Spleen (tissue), 11 donors: ENCODE measurements around the gene TMEM151A. TPM values are rescaled to one million over a fixed set of nuclear protein-coding genes. Genes with fewer than 3 reads are reported as not detected.
A peak's percentile ranks its signal among the peaks of the same experiment; 100 is the strongest.

Experiments used
- DNase-seq: peaks from one replicate; pipeline ENCODE4 v3.0.0-alpha.2; 2020
- H3K27ac ChIP-seq, 8 donors: fragments of 200-600 bp; sonication (generic) in 7 of 8; 1 replicate in 4 of 8; 2 replicates in 4 of 8; pipeline versions ENCODE4 v1.5.0 to v1.8.0; 2016 to 2021; ENCODE audit warnings: inconsistent platforms in 4 of 8, mild to moderate bottlenecking in 4 of 8, moderate library complexity in 1 of 8
- H3K27me3 ChIP-seq, 7 donors: fragments of 200-600 bp; sonication (generic) in 6 of 7; replicated peaks in 1 of 7; 1 replicate in 4 of 7; 2 replicates in 3 of 7; pipeline versions ENCODE4 v1.5.0 to v1.8.0; 2016 to 2021; ENCODE audit warnings: inconsistent platforms in 3 of 7, mild to moderate bottlenecking in 1 of 7
- H3K36me3 ChIP-seq, 6 donors: fragments of 200-600 bp; sonication (generic) in 5 of 6; 1 replicate in 4 of 6; 2 replicates in 2 of 6; pipeline versions ENCODE4 v1.5.0 to v1.8.0; 2016 to 2021; ENCODE audit warnings: inconsistent platforms in 2 of 6
- H3K4me1 ChIP-seq, 6 donors: fragments of 200-600 bp; sonication (generic) in 5 of 6; 1 replicate in 3 of 6; 2 replicates in 3 of 6; pipeline versions ENCODE4 v1.5.0 to v1.8.0; 2016 to 2021; ENCODE audit warnings: inconsistent platforms in 3 of 6
- H3K4me3 ChIP-seq, 8 donors: fragments of 200-600 bp; sonication (generic) in 7 of 8; 1 replicate in 4 of 8; 2 replicates in 4 of 8; pipeline versions ENCODE4 v1.5.0 to v1.8.0; 2016 to 2021; ENCODE audit warnings: inconsistent platforms in 4 of 8, mild to moderate bottlenecking in 4 of 8, moderate library complexity in 2 of 8
- H3K9me3 ChIP-seq, 8 donors: fragments of 200-600 bp; sonication (generic) in 7 of 8; 1 replicate in 4 of 8; 2 replicates in 4 of 8; pipeline versions ENCODE4 v1.5.0 to v1.8.0; 2016 to 2021; ENCODE audit warnings: inconsistent platforms in 4 of 8
- POLR2A ChIP-seq, 3 donors: fragments of 450-650 bp; IDR thresholded peaks; one replicate each; pipeline ENCODE4 v1.5.1; 2017; ENCODE audit warnings: antibody characterized with exemption in 3 of 3, mild to moderate bottlenecking in 1 of 3
- POLR2AphosphoS5 ChIP-seq, 3 donors: sonication (generic); formaldehyde crosslinking; IDR thresholded peaks; one replicate each; pipeline ENCODE4 v1.5.1; 2017; ENCODE audit warnings: antibody characterized with exemption in 3 of 3
- WGBS, 5 donors: extraction: QIAGEN DNeasy Blood & Tissue Kit in 3 of 5; methylation state at CpG; one replicate each; pipeline versions ENCODE4 v1.1.5 to v1.1.7; 2013 to 2018; 5-methylcytosine and 5-hydroxymethylcytosine counted together
- intact Hi-C: fragments of 100-400 bp; cut with DNase I; formaldehyde crosslinking; loops from one replicate; pipeline ENCODE4 v1.15.0; 2023; ENCODE audit warnings: low total_unique reads
- polyA plus RNA-seq, 3 donors: library from polyadenylated mRNA; stranded (reverse); fragments of 200-250 nt; gene quantifications; one replicate each; pipeline ENCODE4 v1.2.1, GENCODE V29; 2013
- total RNA-seq, 7 donors: library from RNA; depleted of rRNA in 3 of 7; stranded (reverse); fragments of >200 nt in 3 of 7; fragmentation: NEBNext Ultra II Directional in 4 of 7; extraction: Animal tissue kit (Norgen Biotek cat#: 25700) in 4 of 7; gene quantifications; one replicate each; pipeline versions ENCODE4 v1.1.0 to v1.2.1, GENCODE V29; 2016 to 2021
- TF ChIP-seq, protein P1 (sequence below), 11 experiments: fragments of 200-600 bp in 7 of 11; fragments of 450-650 bp in 4 of 11; sonication (generic) in 4 of 11; IDR thresholded peaks in 8 of 11; conservative IDR thresholded peaks in 3 of 11; 1 replicate in 7 of 11; 2 replicates in 4 of 11; pipeline versions ENCODE4 v1.4.0 to v1.8.0; 2016 to 2021; ENCODE audit warnings: antibody characterized with exemption in 11 of 11, inconsistent platforms in 4 of 11, mild to moderate bottlenecking in 1 of 11
- donor health status: healthy with polysubstance abuse.
- donor health status: DM: no; HTN: no; CAD: no; lungs with moderate emphysema.
- donor health status: DM: no; HTN: no; CAD: no.
- donor health status: Bipolar disorder and iron deficiency.
- donor health status: healthy.
- donor health status: DM: no; HTN: no; CAD: no.
- donor health status: DM: yes; HTN: yes; CAD: no.

Gene TMEM151A
- total and polyA plus RNA-seq, 10 donors: 0.02 to 0.34 (median 0.02) TPM; not detected in 7

DNA sequence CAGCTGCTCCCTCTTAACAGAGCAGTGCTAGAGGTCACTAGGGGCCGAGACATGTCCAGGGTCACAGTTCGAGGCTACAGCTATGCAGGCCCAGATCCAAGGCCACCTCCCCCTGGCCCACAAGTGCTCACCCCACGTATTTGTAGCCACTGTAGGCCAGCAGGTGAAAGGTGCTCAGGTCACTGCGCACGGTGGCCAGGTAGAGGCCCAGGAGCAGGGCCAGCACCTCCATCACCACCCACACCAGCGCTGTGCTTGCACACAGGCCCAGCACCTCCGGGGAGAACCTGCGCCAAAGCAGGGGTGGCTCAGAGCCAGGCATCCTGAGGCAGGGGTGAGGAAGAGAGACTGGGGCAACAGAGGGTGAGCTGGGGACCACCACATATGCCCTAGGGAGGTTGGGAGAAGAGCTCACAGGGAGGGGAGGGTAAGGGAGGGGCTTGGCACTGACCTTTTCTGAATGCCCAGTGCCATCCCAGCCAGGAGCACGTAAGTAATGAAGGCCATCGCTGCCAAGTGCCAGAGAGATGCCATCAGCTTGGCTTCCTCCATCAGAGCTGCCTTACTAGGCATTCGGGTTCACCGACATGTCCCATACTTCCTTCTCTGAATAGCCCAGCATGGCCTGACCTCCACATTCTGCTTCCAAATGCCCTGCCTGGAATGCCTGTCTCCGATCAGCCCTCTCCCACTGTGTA lies 6.3 kb upstream of the TMEM151A start:
- peaks cover 0 to 4% (median 0%) of the 10 kb centered on the region in 7 donors for H3K27me3 ChIP-seq
- DNase-seq: no peak
- no peak overlapping the region for H3K27ac ChIP-seq
- peaks cover 22 to 74% (median 45%) of the 10 kb centered on the region in 6 donors for H3K4me1 ChIP-seq
- H3K4me3 ChIP-seq: no peak overlapping the region
- peaks cover 0 to 27% (median 6%) of the 10 kb centered on the region in 6 donors for H3K36me3 ChIP-seq
- TF ChIP-seq, protein P1, sequence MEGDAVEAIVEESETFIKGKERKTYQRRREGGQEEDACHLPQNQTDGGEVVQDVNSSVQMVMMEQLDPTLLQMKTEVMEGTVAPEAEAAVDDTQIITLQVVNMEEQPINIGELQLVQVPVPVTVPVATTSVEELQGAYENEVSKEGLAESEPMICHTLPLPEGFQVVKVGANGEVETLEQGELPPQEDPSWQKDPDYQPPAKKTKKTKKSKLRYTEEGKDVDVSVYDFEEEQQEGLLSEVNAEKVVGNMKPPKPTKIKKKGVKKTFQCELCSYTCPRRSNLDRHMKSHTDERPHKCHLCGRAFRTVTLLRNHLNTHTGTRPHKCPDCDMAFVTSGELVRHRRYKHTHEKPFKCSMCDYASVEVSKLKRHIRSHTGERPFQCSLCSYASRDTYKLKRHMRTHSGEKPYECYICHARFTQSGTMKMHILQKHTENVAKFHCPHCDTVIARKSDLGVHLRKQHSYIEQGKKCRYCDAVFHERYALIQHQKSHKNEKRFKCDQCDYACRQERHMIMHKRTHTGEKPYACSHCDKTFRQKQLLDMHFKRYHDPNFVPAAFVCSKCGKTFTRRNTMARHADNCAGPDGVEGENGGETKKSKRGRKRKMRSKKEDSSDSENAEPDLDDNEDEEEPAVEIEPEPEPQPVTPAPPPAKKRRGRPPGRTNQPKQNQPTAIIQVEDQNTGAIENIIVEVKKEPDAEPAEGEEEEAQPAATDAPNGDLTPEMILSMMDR (IDR thresholded peaks at IDR 0.05 in 8 of 11, conservative IDR thresholded peaks at IDR 0.05 in 3 of 11): no peak
- TF ChIP-seq POLR2A (IDR thresholded peaks at IDR 0.05): no peak
- no peak for TF ChIP-seq POLR2AphosphoS5 (IDR thresholded peaks at IDR 0.05)
- H3K9me3 ChIP-seq: no peaks in the 10 kb centered on the region
- intact Hi-C loops: no loop called here
- WGBS, 5 donors: 89 to 96% (median 93%) methylated on average over 7 to 13 of the region's 13 CpGs

DNA sequence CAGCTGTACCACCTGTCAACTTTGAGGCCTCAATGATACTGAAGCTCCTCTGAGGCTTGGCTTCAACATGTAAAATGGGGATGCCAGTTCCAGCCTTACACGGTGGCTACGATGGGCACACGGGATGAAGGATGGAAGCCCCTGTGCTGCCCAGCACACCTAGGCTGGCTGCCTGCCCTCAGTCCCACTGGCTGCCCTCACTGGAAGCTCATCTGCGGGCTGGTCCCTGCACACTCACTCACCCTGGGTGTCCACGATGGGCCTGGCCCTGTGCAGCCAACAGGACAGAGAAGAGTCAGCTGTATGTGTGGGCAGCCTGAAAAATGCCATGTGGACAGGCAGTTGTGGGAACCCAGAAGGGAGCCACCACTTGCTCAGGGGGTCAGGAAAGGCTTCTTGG lies 5.0 kb upstream of the TMEM151A start:
- no peak overlapping the region for H3K27ac ChIP-seq
- 83 to 96% (median 88%) methylated on average over 5 of the region's 5 CpGs for WGBS, 5 donors
- TF ChIP-seq, protein P1 (IDR thresholded peaks at IDR 0.05 in 8 of 11, conservative IDR thresholded peaks at IDR 0.05 in 3 of 11): no peak
- no peak for TF ChIP-seq POLR2A (IDR thresholded peaks at IDR 0.05)
- no peak for TF ChIP-seq POLR2AphosphoS5 (IDR thresholded peaks at IDR 0.05)
- H3K27me3 ChIP-seq: peaks cover 0 to 17% (median 8%) of the 10 kb centered on the region in 7 donors
- H3K36me3 ChIP-seq: peaks cover 0 to 27% (median 6%) of the 10 kb centered on the region in 6 donors
- intact Hi-C loops: no loop called here
- H3K4me1 ChIP-seq: peaks cover 22 to 81% (median 50%) of the 10 kb centered on the region in 6 donors
- no peak overlapping the region for H3K4me3 ChIP-seq
- no peak for DNase-seq
- no peaks in the 10 kb centered on the region for H3K9me3 ChIP-seq

DNA sequence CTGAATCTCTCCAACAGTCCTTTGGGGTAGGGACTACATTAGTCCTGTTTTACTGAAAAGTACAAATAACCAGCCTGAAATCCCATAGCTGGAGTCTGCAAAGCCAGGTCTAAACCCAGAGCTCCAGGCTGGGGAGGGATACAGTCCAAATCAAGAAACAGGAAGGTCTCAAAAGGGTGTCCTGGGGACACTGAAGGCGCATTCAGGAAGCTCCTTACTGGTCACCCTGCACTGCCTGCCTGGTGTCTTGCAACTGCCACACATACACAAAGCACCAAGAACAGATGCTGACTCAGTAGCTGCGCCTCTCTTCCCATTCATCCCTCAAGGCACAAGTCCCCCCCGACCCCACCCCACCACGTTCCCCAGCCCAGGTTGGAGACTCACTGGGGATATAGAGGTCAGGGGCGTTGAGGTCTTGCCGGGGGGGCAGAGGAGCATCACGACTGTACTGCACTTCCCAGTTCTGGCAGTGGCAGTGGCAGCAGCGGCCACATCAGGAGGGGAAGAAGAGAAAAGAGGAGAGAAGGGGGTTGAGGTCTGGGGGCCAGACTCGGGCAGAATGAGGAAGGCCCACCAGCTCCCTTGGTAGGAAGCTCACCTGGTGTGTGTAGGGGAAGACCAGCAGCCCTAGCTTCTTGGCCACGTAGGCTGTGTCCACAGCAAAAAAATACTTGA lies 4.3 kb upstream of the TMEM151A start:
- 53 to 76% (median 60%) methylated on average over 10 of the region's 10 CpGs for WGBS, 5 donors
- no peak for DNase-seq

More for the DNA sequence above, 4.3 kb upstream of the TMEM151A start:
- TF ChIP-seq POLR2A (IDR thresholded peaks at IDR 0.05) (no peak), POLR2AphosphoS5 (IDR thresholded peaks at IDR 0.05) (no peak)
- TF ChIP-seq, protein P1 (IDR thresholded peaks at IDR 0.05 in 8 of 11, conservative IDR thresholded peaks at IDR 0.05 in 3 of 11): no peak
- intact Hi-C loops: no loop called here
- H3K4me3 ChIP-seq: peak overlapping the region in 2 of 8 donors; percentile 85 to 88
- H3K9me3 ChIP-seq: no peaks in the 10 kb centered on the region
- H3K4me1 ChIP-seq: peaks cover 18 to 81% (median 50%) of the 10 kb centered on the region in 6 donors
- peaks cover 0 to 24% (median 14%) of the 10 kb centered on the region in 7 donors for H3K27me3 ChIP-seq
- H3K27ac ChIP-seq: no peak overlapping the region
- peaks cover 0 to 27% (median 6%) of the 10 kb centered on the region in 6 donors for H3K36me3 ChIP-seq
